Measurements from ENCODE around the gene SNRPA. TPM values are rescaled to one million over a fixed set of nuclear protein-coding genes. Genes with fewer than 3 reads are reported as not detected.
"Not testable (repeated sequence)": the region's sequence is repeated elsewhere in the genome, so short reads cannot be mapped to it uniquely, and the experiment has no call there.

SNRPA gene
- total RNA-seq, 2 donors from 2014 or later = 201 to 290 TPM

DNA sequence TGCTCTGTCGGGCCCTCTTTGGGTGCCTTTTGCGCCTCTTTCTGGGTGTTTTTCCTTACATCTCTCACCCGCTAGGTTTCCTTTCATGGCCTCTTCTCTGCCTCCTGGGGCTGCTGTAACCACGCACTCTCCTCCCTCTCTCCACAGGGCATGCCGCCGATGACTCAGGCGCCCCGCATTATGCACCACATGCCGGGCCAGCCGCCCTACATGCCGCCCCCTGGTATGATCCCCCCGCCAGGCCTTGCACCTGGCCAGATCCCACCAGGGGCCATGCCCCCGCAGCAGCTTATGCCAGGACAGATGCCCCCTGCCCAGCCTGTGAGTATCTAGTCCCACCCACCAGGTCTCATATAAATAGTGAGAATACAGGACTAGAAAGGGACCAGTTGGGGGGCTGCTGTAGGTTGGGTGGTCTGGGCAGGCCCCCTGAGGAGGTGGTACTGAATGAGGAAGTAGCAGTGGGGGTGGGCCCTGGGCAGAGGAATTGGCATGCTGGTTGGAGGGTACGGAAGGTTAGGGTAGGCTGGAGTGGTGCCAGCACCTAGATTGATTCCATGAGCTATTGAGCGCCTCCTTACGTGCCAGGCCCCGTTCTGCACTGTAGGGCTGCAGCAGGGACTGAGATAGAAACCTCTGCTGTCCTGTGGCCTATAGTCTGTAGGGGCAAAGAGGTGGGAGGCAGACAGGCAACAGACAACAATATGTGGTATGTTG is 11.9 kb downstream of the SNRPA start:
- H3K27ac Mint-ChIP-seq = peak overlapping the region; percentile 38
- ATAC-seq (replicated peaks in 1 of 2) = peak; percentile 50 to 58
- no peaks in the 10 kb centered on the region for H3K27me3 Mint-ChIP-seq (ENCODE audit: low read depth)

GRCh38 chr19:40763526-40763925 is 12.5 kb downstream of the SNRPA start:
- DNase-seq = no peak
- peaks cover 25 to 53% of the 10 kb centered on the region in 2 donors for H3K36me3 Mint-ChIP-seq (ENCODE audit: insufficient read depth in 2 of 2)
- H3K27me3 Mint-ChIP-seq (ENCODE audit: low read depth) = no peaks in the 10 kb centered on the region
- no peaks in the 10 kb centered on the region for H3K9me3 Mint-ChIP-seq
- ATAC-seq (replicated peaks in 1 of 2) = no peak
- H3K4me1 Mint-ChIP-seq (ENCODE audit: low read depth) = peaks cover 62% of the 10 kb centered on the region
- H3K27ac Mint-ChIP-seq = peak overlapping the region; percentile 11
- peak overlapping the region in 1 of 2 donors; percentile 16 for H3K4me3 Mint-ChIP-seq

More for the DNA sequence above, 11.9 kb downstream of the SNRPA start:
- peaks cover 62% of the 10 kb centered on the region for H3K4me1 Mint-ChIP-seq (ENCODE audit: low read depth)
- no peak for DNase-seq
- no peaks in the 10 kb centered on the region for H3K9me3 Mint-ChIP-seq
- H3K36me3 Mint-ChIP-seq (ENCODE audit: insufficient read depth in 2 of 2) = peaks cover 29 to 57% of the 10 kb centered on the region in 2 donors
- H3K4me3 Mint-ChIP-seq = peak overlapping the region; percentile 5 to 53

DNA sequence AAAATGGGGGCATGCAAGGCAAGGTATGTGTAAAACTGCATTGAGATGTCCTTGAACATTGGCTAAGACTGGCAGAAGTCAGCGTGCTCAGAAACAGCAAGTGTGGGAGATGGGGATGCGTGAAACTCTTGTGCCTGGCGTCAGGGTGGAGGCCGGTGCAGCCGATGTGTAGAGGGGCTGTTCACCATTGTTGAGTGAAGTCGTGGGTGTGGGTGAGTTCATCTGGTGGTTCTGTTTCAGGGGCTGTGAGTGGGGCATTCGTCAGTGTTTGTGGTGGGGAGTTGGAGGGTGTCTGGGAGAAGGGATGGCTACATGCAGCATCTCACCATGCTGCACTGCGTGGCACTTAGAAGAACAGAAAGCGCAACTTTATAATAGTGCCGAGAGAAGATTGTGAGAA is 13.0 kb downstream of the SNRPA start:
- Mint-ChIP-seq H3K27ac (peak overlapping the region; percentile 15), H3K4me1 (ENCODE audit: low read depth) (peaks cover 66% of the 10 kb centered on the region), H3K4me3 (peak overlapping the region; percentile 16 to 28), H3K27me3 (ENCODE audit: low read depth) (no peaks in the 10 kb centered on the region), H3K36me3 (ENCODE audit: insufficient read depth in 2 of 2) (peaks cover 25 to 51% of the 10 kb centered on the region in 2 donors), H3K9me3 (no peaks in the 10 kb centered on the region)
- DNase-seq (peak in 1 of 2 donors; percentile 36), ATAC-seq (replicated peaks in 1 of 2) (peak; percentile 55 to 68)

GRCh38 chr19:40766385-40766784 is 15.4 kb downstream of the SNRPA start:
- not testable (repeated sequence) for DNase-seq; H3K27me3 Mint-ChIP-seq (ENCODE audit: low read depth); H3K27ac Mint-ChIP-seq; H3K4me3 Mint-ChIP-seq; H3K9me3 Mint-ChIP-seq; ATAC-seq (replicated peaks in 1 of 2)
- H3K4me1 Mint-ChIP-seq (ENCODE audit: low read depth) = peaks cover 45% of the 10 kb centered on the region
- H3K36me3 Mint-ChIP-seq (ENCODE audit: insufficient read depth in 2 of 2) = peaks cover 22 to 41% of the 10 kb centered on the region in 2 donors

DNA sequence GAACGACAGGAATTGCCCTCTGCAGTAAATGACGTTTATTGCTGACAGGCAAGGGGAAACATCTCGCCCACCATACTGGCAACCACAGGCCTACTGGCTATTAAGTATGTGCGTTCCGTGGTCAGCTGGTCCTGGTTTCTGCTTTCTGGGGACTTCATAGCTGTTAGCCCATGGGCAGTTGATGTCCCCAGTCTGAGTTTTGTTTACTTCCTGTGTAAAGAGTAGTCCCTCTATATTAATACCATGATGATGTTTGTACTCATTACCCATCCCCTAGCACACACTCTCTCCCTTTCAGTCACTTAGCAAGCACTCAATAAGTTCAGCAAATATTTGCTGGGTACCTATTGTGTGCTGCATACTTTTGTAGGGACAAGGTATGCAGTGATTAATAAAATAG is 17.9 kb downstream of the SNRPA start:
- ATAC-seq (replicated peaks in 1 of 2) = no peak
- H3K4me1 Mint-ChIP-seq (ENCODE audit: low read depth) = peaks cover 21% of the 10 kb centered on the region
- no peak overlapping the region for H3K27ac Mint-ChIP-seq
- no peaks in the 10 kb centered on the region for H3K27me3 Mint-ChIP-seq (ENCODE audit: low read depth)
- peaks cover 1 to 3% of the 10 kb centered on the region in 2 donors for H3K9me3 Mint-ChIP-seq
- H3K36me3 Mint-ChIP-seq (ENCODE audit: insufficient read depth in 2 of 2) = peaks cover 15 to 21% of the 10 kb centered on the region in 2 donors
- DNase-seq = no peak
- H3K4me3 Mint-ChIP-seq = no peak overlapping the region

GRCh38 chr19:40771101-40771862 is 20.3 kb downstream of the SNRPA start:
- H3K4me3 Mint-ChIP-seq; H3K27me3 Mint-ChIP-seq (ENCODE audit: low read depth); H3K36me3 Mint-ChIP-seq (ENCODE audit: insufficient read depth in 2 of 2); H3K4me1 Mint-ChIP-seq (ENCODE audit: low read depth); DNase-seq; H3K9me3 Mint-ChIP-seq; H3K27ac Mint-ChIP-seq: not testable (repeated sequence)
- peak in 1 of 2 donors; percentile 13 for ATAC-seq (replicated peaks in 1 of 2)

GRCh38 chr19:40774916-40775631 is 24.1 kb downstream of the SNRPA start, which contains the start of gene MIA:
Gene MIA (plus strand): TSS chr19:40775521. CDS start chr19:40775543, 22 bp downstream.
- Mint-ChIP-seq H3K36me3 (ENCODE audit: insufficient read depth in 2 of 2) (peaks cover 5 to 6% of the 10 kb centered on the region in 2 donors), H3K27ac (no peak within 1 kb of the TSS), H3K27me3 (ENCODE audit: low read depth) (no peaks in the 10 kb centered on the region), H3K4me1 (ENCODE audit: low read depth) (peaks cover 32% of the 10 kb centered on the region), H3K4me3 (no peak within 1 kb of the TSS), H3K9me3 (peaks cover 1 to 3% of the 10 kb centered on the region in 2 donors)
- no peak for DNase-seq
- ATAC-seq (replicated peaks in 1 of 2) = no peak

DNA sequence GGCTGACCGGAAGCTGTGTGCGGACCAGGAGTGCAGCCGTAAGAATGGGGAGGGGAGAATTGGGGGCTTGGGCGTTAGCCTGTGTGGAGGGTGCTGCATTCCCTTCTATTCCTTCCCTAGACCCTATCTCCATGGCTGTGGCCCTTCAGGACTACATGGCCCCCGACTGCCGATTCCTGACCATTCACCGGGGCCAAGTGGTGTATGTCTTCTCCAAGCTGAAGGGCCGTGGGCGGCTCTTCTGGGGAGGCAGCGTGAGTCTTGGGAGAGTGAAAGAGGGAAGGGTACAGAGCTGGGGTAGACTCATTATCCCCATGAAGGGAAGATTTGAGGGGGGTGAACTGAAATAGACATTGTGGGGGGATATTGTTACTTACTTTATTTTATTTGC is 24.6 kb downstream of the SNRPA start:
- no peak overlapping the region for H3K4me3 Mint-ChIP-seq
- ATAC-seq (replicated peaks in 1 of 2) (no peak), DNase-seq (no peak)
- no peak overlapping the region for H3K27ac Mint-ChIP-seq
- H3K36me3 Mint-ChIP-seq (ENCODE audit: insufficient read depth in 2 of 2) = peaks cover 2 to 3% of the 10 kb centered on the region in 2 donors
- peaks cover 1 to 3% of the 10 kb centered on the region in 2 donors for H3K9me3 Mint-ChIP-seq
- no peaks in the 10 kb centered on the region for H3K27me3 Mint-ChIP-seq (ENCODE audit: low read depth)
- H3K4me1 Mint-ChIP-seq (ENCODE audit: low read depth) = peaks cover 37% of the 10 kb centered on the region

GRCh38 chr19:40776364-40776763 is 25.4 kb downstream of the SNRPA start:
- Mint-ChIP-seq H3K27ac (no peak overlapping the region), H3K9me3 (no peaks in the 10 kb centered on the region), H3K4me1 (ENCODE audit: low read depth) (peaks cover 44% of the 10 kb centered on the region), H3K27me3 (ENCODE audit: low read depth) (no peaks in the 10 kb centered on the region), H3K4me3 (no peak overlapping the region), H3K36me3 (ENCODE audit: insufficient read depth in 2 of 2) (no peaks in the 10 kb centered on the region)
- ATAC-seq (replicated peaks in 1 of 2) (no peak), DNase-seq (no peak)

DNA sequence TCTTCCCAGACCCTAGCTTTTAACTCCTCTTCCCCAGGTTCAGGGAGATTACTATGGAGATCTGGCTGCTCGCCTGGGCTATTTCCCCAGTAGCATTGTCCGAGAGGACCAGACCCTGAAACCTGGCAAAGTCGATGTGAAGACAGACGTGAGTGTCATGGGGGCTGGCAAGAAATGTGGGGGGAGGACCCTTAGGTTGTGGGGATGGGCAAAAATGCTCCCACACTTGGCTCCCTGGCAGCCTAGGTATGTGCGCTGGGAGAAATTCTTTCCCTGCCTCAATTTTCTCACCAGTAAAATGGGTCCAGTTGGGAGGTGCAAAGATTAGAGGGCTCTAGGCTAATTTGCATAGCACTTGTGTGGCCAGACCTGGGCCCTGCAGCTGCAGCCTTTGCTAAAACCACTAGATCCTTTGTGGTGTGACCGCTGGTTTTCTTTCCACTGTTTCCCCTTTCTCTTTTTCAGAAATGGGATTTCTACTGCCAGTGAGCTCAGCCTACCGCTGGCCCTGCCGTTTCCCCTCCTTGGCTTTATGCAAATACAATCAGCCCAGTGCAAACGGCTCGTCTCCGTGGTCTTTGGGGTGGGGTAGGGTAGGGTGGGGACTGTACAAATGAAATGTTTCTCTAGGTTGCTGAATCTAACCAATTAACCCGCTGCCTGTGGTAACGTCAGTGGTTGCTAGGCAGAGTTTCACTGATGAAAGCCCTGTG is 26.1 kb downstream of the SNRPA start:
- peak overlapping the region; percentile 86 to 97 for H3K4me3 Mint-ChIP-seq
- H3K4me1 Mint-ChIP-seq (ENCODE audit: low read depth) = peaks cover 45% of the 10 kb centered on the region
- H3K27ac Mint-ChIP-seq = peak overlapping the region; percentile 70
- H3K9me3 Mint-ChIP-seq = no peaks in the 10 kb centered on the region
- peaks cover 0 to 1% of the 10 kb centered on the region in 2 donors for H3K36me3 Mint-ChIP-seq (ENCODE audit: insufficient read depth in 2 of 2)
- DNase-seq = peak; percentile 86 to 89
- H3K27me3 Mint-ChIP-seq (ENCODE audit: low read depth) = no peaks in the 10 kb centered on the region
- ATAC-seq (replicated peaks in 1 of 2) = peak; percentile 66 to 72

- Mint-ChIP-seq H3K4me1 (ENCODE audit: low read depth) (peaks cover 45% of the 10 kb centered on the region), H3K9me3 (no peaks in the 10 kb centered on the region)
These were observed 26.6 kb downstream of the SNRPA start for GRCh38 chr19:40777645-40777936.

GRCh38 chr19:40777937-40778705 is 27.1 kb downstream of the SNRPA start, which contains the start of gene RAB4B:
Gene RAB4B (plus strand): TSS chr19:40778247. CDS start chr19:40778376, 129 bp downstream.
- Mint-ChIP-seq H3K4me1 (ENCODE audit: low read depth) (peaks cover 45% of the 10 kb centered on the region), H3K27ac (peak within 1 kb of the TSS; percentile 70), H3K4me3 (peak within 1 kb of the TSS; percentile 86 to 97), H3K9me3 (no peaks in the 10 kb centered on the region), H3K36me3 (ENCODE audit: insufficient read depth in 2 of 2) (peaks cover 0 to 3% of the 10 kb centered on the region in 2 donors), H3K27me3 (ENCODE audit: low read depth) (no peaks in the 10 kb centered on the region)
- DNase-seq = peak; percentile 100
- peak; percentile 82 to 83 for ATAC-seq (replicated peaks in 1 of 2)

More at GRCh38 chr19:40777645-40777936, 26.6 kb downstream of the SNRPA start:
- Mint-ChIP-seq H3K27ac (peak overlapping the region; percentile 70), H3K36me3 (ENCODE audit: insufficient read depth in 2 of 2) (peaks cover 0 to 3% of the 10 kb centered on the region in 2 donors), H3K4me3 (peak overlapping the region; percentile 86 to 97), H3K27me3 (ENCODE audit: low read depth) (no peaks in the 10 kb centered on the region)
- ATAC-seq (replicated peaks in 1 of 2) (no peak), DNase-seq (no peak)

All from activated T-cell treated with anti-CD3 and anti-CD28 coated beads, Interleukin-2, amount 50 U/mL, for 72 hours (primary cell).